Endothelial cell of umbilical vein (primary cell): ENCODE measurements around the gene SLC35D2. TPM values are rescaled to one million over a fixed set of nuclear protein-coding genes. Genes with fewer than 3 reads are reported as not detected.

Source experiments
- BruUV-seq: library from RNA; stranded (reverse); fragments of 400-500 nt; replicated peaks from 2 replicates; lab custom pipeline; 2021; lab: Mats Ljungman, UMichigan
- CTCF ChIA-PET: fragments of 300-600, 350-600 bp; sonication (Branson Sonifier 250); formaldehyde crosslinking; loops from one replicate; lab custom pipeline; 2021; ENCODE audit warnings: antibody characterized with exemption, inconsistent platforms; lab: Charles Lee
- POLR2A ChIA-PET: fragments of 300-600, 350-600 bp; sonication (Branson Sonifier 250); formaldehyde crosslinking; loops from one replicate; lab custom pipeline; 2021; ENCODE audit warnings: antibody characterized with exemption, inconsistent platforms; lab: Charles Lee
- DNase-seq: peaks from one replicate; pipeline ENCODE4 v3.0.0-alpha.2; 2011; ENCODE audit warnings: low read depth, low spot score
- FAIRE-seq: peaks from 2 replicates; lab custom pipeline; 2011; peaks lifted over from hg19 to GRCh38; lab: Jason Lieb, UNC
- H2AFZ ChIP-seq: 2 replicates; pipeline ENCODE4 v1.6.0; 2012; ENCODE audit warnings: low read depth, low read length, control low read depth, inconsistent platforms
- H3K27ac ChIP-seq: 2 replicates; pipeline ENCODE4 v1.5.1; 2011; ENCODE audit warnings: low read depth, mild to moderate bottlenecking, control low read depth, low read length, moderate library complexity; ENCODE audit not compliant: insufficient read depth
- H3K27me3 ChIP-seq, 2 experiments: 2 replicates each; pipeline versions ENCODE4 v1.6.0 to v1.6.1; 2011; ENCODE audit warnings: low read length in 2 of 2, mixed read lengths in 1 of 2; ENCODE audit not compliant: control insufficient read depth in 2 of 2, insufficient read depth in 2 of 2
- H3K36me3 ChIP-seq, 2 experiments: 2 replicates in 1 of 2; 3 replicates in 1 of 2; pipeline ENCODE4 v1.5.1; 2011; ENCODE audit warnings: low read length in 2 of 2, mild to moderate bottlenecking in 1 of 2, moderate library complexity in 1 of 2; ENCODE audit not compliant: control insufficient read depth in 2 of 2, insufficient read depth in 2 of 2; ENCODE audit errors: extremely low read depth in 1 of 2
- H3K4me1 ChIP-seq: 3 replicates; pipeline ENCODE4 v1.5.1; 2011; ENCODE audit warnings: mild to moderate bottlenecking, low read length; ENCODE audit not compliant: control insufficient read depth, insufficient read depth; ENCODE audit errors: extremely low read depth
- H3K4me2 ChIP-seq: 2 replicates; pipeline ENCODE4 v1.6.1; 2011; ENCODE audit warnings: low read length, control low read depth, mixed read lengths; ENCODE audit not compliant: insufficient read depth
- H3K4me3 ChIP-seq, 3 experiments: fragments of 200-600 bp in 1 of 3; sonication (generic), shearing (Covaris generic) in 1 of 3; replicated peaks in 1 of 3; 2 replicates each; pipeline ENCODE4 v1.5.1; 2011 to 2016; ENCODE audit warnings: control low read depth in 3 of 3, low read length in 3 of 3, mild to moderate bottlenecking in 2 of 3, inconsistent platforms in 1 of 3, low read depth in 1 of 3, moderate library complexity in 1 of 3; ENCODE audit not compliant: insufficient read depth in 1 of 3
- H3K79me2 ChIP-seq: 2 replicates; pipeline ENCODE4 v1.6.0; 2012; ENCODE audit warnings: low read length, inconsistent platforms; ENCODE audit not compliant: control insufficient read depth, insufficient read depth
- H3K9ac ChIP-seq: replicated peaks from 2 replicates; pipeline ENCODE3; 2011; ENCODE audit warnings: low read length, control low read depth; ENCODE audit not compliant: insufficient read depth; ENCODE audit errors: extremely low read depth
- H3K9me1 ChIP-seq: replicated peaks from 3 replicates; pipeline ENCODE4 v1.6.0; 2011; ENCODE audit warnings: mild to moderate bottlenecking, low read length; ENCODE audit not compliant: control insufficient read depth, insufficient read depth; ENCODE audit errors: extremely low read depth
- H3K9me3 ChIP-seq: replicated peaks from 2 replicates; pipeline ENCODE4 v1.5.1; 2012; ENCODE audit warnings: low read length, inconsistent platforms; ENCODE audit not compliant: control insufficient read depth, insufficient read depth
- H4K20me1 ChIP-seq: replicated peaks from 2 replicates; pipeline ENCODE3; 2011; ENCODE audit warnings: mild to moderate bottlenecking, low read length; ENCODE audit not compliant: control insufficient read depth, insufficient read depth; ENCODE audit errors: extremely low read depth
- EZH2 ChIP-seq: IDR thresholded peaks from 2 replicates; pipeline ENCODE4 v1.6.1; 2012; ENCODE audit warnings: borderline replicate concordance, low read depth, mild to moderate bottlenecking, moderate library complexity, low read length, inconsistent platforms; ENCODE audit not compliant: severe bottlenecking
- FOS ChIP-seq: IDR thresholded peaks from 2 replicates; pipeline ENCODE4 v1.6.1; 2011; ENCODE audit warnings: mild to moderate bottlenecking, low read length, moderate library complexity, borderline replicate concordance; ENCODE audit not compliant: insufficient read depth
- GATA2 ChIP-seq: IDR thresholded peaks from 2 replicates; pipeline ENCODE4 v1.7.0; 2011; ENCODE audit warnings: low read depth, mild to moderate bottlenecking, moderate library complexity, mixed read lengths, low read length; ENCODE audit not compliant: insufficient read length, insufficient read depth
- JUN ChIP-seq: IDR thresholded peaks from 2 replicates; pipeline ENCODE4 v1.6.1; 2011; ENCODE audit warnings: borderline replicate concordance, low read depth; ENCODE audit not compliant: insufficient read length, insufficient read depth
- MYC ChIP-seq: IDR thresholded peaks from one replicate; pipeline ENCODE4 v1.6.1; 2011; ENCODE audit warnings: mild to moderate bottlenecking, low read depth, low read length
- POLR2A ChIP-seq: IDR thresholded peaks from 2 replicates; pipeline ENCODE4 v1.6.1; 2012; ENCODE audit warnings: low read depth, mild to moderate bottlenecking, control low read depth, low read length
- POLR2AphosphoS5 ChIP-seq: IDR thresholded peaks from 2 replicates; pipeline ENCODE4 v1.6.1; 2012; ENCODE audit warnings: low read depth, mild to moderate bottlenecking, control low read depth, low read length, moderate library complexity; ENCODE audit not compliant: insufficient read depth
- dilution Hi-C: fragments of 300-500 bp; cut with MboI; formaldehyde crosslinking; loops from one replicate; pipeline ENCODE4 v1.15.0; 2019; ENCODE audit warnings: low sequenced_read_pairs; ENCODE audit not compliant: extremely low pct_ligation_motif_present
- intact Hi-C: fragments of 100-400 bp; cut with micrococcal nuclease; formaldehyde crosslinking; loops from one replicate; pipeline ENCODE4 v1.10.0; 2022
- polyA plus RNA-seq, 4 experiments: library from polyadenylated mRNA; depleted of rRNA in 3 of 4; stranded (reverse) in 3 of 4; unstranded in 1 of 4; fragments of >200 nt; gene quantifications; 2 replicates each; pipeline versions ENCODE4 v1.2.1 to v1.2.3, GENCODE V29; 2011 to 2012; ENCODE audit warnings: missing spikeins in 1 of 4
- total RNA-seq: library from RNA; stranded (reverse); gene quantifications from 2 replicates; pipeline ENCODE4 v1.2.3, GENCODE V29; 2021
- TF ChIP-seq, protein P1 (sequence below): IDR thresholded peaks from 2 replicates; pipeline ENCODE4 v1.6.1; 2011; ENCODE audit not compliant: insufficient read depth, insufficient read length
- TF ChIP-seq, protein P2 (sequence below), 2 donors: IDR thresholded peaks; 1 replicate in 1 of 2; 2 replicates in 1 of 2; pipeline ENCODE4 v1.5.1; 2011; ENCODE audit warnings: low read length in 2 of 2, mild to moderate bottlenecking in 2 of 2, moderate library complexity in 2 of 2, control low read depth in 1 of 2, inconsistent platforms in 1 of 2, low read depth in 1 of 2; ENCODE audit not compliant: insufficient read depth in 1 of 2; ENCODE audit errors: extremely low read depth in 1 of 2

Gene SLC35D2
- total and polyA plus RNA-seq, 2 donors (not counting 3 experiments of a cell fraction or from before 2014, with no cell fraction given): 21.1 to 29.9 TPM

DNA sequence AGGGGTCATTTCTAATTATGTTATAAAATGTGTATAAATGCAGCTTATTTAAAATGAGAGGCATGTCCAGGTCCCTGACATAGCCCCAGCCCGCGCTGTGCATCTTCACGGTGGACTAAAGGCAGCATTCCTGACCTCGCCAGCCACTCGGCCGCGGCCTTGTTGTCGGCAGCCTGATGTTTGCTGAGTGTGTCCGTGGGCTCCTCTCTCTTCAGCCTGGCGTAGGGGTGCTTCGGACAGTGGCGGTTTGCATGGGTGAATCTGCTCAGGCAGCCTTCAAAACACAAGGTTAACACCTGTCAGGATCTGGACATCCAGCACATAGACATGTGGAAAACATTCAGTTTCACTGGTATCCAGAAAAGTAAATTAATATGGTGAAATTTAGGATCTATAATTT lies 8.8 kb upstream of the SLC35D2 start:
- H3K4me1 ChIP-seq: no peaks in the 10 kb centered on the region
- no peaks in the 10 kb centered on the region for H3K36me3 ChIP-seq
- DNase-seq (no peak), FAIRE-seq (no peak)
- dilution Hi-C loops: no loop called here
- no peak overlapping the region for H3K9ac ChIP-seq
- BruUV-seq: no TSS peak
- no peak overlapping the region for H3K4me2 ChIP-seq
- ChIA-PET CTCF (interaction anchor here (0.8 kb wide), 1 partner anchor 29 kb away, joined by 3 read pairs; no protein-coding TSS in a partner anchor), POLR2A (no interaction called here)
- no peaks in the 10 kb centered on the region for H4K20me1 ChIP-seq
- intact Hi-C loops: no loop called here
- H3K79me2 ChIP-seq: no peaks in the 10 kb centered on the region
- H3K27ac ChIP-seq: no peak overlapping the region
- H3K27me3 ChIP-seq: no peaks in the 10 kb centered on the region
- no peak for TF ChIP-seq MYC
- TF ChIP-seq, protein P1, sequence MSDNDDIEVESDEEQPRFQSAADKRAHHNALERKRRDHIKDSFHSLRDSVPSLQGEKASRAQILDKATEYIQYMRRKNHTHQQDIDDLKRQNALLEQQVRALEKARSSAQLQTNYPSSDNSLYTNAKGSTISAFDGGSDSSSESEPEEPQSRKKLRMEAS: no peak
- TF ChIP-seq, protein P2, sequence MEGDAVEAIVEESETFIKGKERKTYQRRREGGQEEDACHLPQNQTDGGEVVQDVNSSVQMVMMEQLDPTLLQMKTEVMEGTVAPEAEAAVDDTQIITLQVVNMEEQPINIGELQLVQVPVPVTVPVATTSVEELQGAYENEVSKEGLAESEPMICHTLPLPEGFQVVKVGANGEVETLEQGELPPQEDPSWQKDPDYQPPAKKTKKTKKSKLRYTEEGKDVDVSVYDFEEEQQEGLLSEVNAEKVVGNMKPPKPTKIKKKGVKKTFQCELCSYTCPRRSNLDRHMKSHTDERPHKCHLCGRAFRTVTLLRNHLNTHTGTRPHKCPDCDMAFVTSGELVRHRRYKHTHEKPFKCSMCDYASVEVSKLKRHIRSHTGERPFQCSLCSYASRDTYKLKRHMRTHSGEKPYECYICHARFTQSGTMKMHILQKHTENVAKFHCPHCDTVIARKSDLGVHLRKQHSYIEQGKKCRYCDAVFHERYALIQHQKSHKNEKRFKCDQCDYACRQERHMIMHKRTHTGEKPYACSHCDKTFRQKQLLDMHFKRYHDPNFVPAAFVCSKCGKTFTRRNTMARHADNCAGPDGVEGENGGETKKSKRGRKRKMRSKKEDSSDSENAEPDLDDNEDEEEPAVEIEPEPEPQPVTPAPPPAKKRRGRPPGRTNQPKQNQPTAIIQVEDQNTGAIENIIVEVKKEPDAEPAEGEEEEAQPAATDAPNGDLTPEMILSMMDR (IDR thresholded peaks at IDR 0.05; ENCODE audit: extremely low read depth in 1 of 2, insufficient read depth in 1 of 2, low read depth in 1 of 2, low read length in 2 of 2): no peak
- TF ChIP-seq POLR2A: no peak
- no peak for TF ChIP-seq JUN
- TF ChIP-seq EZH2: no peak
- no peak for TF ChIP-seq FOS
- no peak for TF ChIP-seq GATA2
- TF ChIP-seq POLR2AphosphoS5: no peak
- H3K9me1 ChIP-seq: no peaks in the 10 kb centered on the region
- H3K4me3 ChIP-seq: no peak overlapping the region
- no peak overlapping the region for H2AFZ ChIP-seq
- no peaks in the 10 kb centered on the region for H3K9me3 ChIP-seq
